Heart left ventricle (tissue), 16 donors: ENCODE measurements around the gene GABRR1. TPM values are rescaled to one million over a fixed set of nuclear protein-coding genes. Genes with fewer than 3 reads are reported as not detected.

Source experiments
- ATAC-seq, 4 donors: fragments of 200-7000 bp; cut with Tn5 transposase; one replicate each; pipeline ENCODE4 v1.9.1; 2020 to 2022; ENCODE audit warnings: moderate library complexity in 4 of 4, mild to moderate bottlenecking in 3 of 4, moderate number of reproducible peaks in 1 of 4
- DNase-seq, 5 donors: peaks; one replicate each; pipeline ENCODE4 v3.0.0-alpha.2; 2020
- H3K27ac ChIP-seq, 12 donors: fragments of 200-600 bp; sonication (generic) in 4 of 12; one replicate each; pipeline versions ENCODE4 v1.5.0 to v1.8.0; 2016 to 2022; ENCODE audit warnings: mild to moderate bottlenecking in 2 of 12
- H3K27me3 ChIP-seq, 9 donors: fragments of 200-600 bp; sonication (generic) in 2 of 9; one replicate each; pipeline versions ENCODE4 v1.5.1 to v1.8.0; 2016 to 2022; ENCODE audit warnings: mild to moderate bottlenecking in 3 of 9
- H3K36me3 ChIP-seq, 9 donors: fragments of 200-600 bp; sonication (generic) in 2 of 9; one replicate each; pipeline versions ENCODE4 v1.5.0 to v1.8.0; 2018 to 2022; ENCODE audit warnings: mild to moderate bottlenecking in 2 of 9
- H3K4me1 ChIP-seq, 12 donors: fragments of 200-600 bp; sonication (generic) in 4 of 12; one replicate each; pipeline versions ENCODE4 v1.5.0 to v1.8.0; 2016 to 2022; ENCODE audit warnings: mild to moderate bottlenecking in 3 of 12
- H3K4me3 ChIP-seq, 12 donors: fragments of 200-600 bp; sonication (generic) in 4 of 12; one replicate each; pipeline versions ENCODE4 v1.5.0 to v1.8.0; 2017 to 2022; ENCODE audit warnings: mild to moderate bottlenecking in 9 of 12, moderate library complexity in 4 of 12
- H3K9me3 ChIP-seq, 12 donors: fragments of 200-600 bp; sonication (generic) in 4 of 12; one replicate each; pipeline versions ENCODE4 v1.5.0 to v1.8.0; 2016 to 2022; ENCODE audit warnings: mild to moderate bottlenecking in 1 of 12
- POLR2A ChIP-seq, 2 donors: fragments of 450-650 bp; IDR thresholded peaks; one replicate each; pipeline ENCODE4 v1.6.1; 2017; ENCODE audit warnings: antibody characterized with exemption in 2 of 2, mild to moderate bottlenecking in 2 of 2, moderate library complexity in 2 of 2
- WGBS, 4 donors: extraction: QIAGEN DNeasy Blood & Tissue Kit in 2 of 4; methylation state at CpG; one replicate each; pipeline versions ENCODE4 v1.1.5 to v1.1.7; 2013 to 2018; 5-methylcytosine and 5-hydroxymethylcytosine counted together
- intact Hi-C, 10 donors: fragments of 100-400 bp; cut with DNase I; formaldehyde crosslinking; loops; one replicate each; pipeline versions ENCODE4 v1.11.1 to v1.14.2; 2022
- polyA plus RNA-seq, 2 donors: library from polyadenylated mRNA; stranded (reverse); fragments of 200-250 nt; gene quantifications; one replicate each; pipeline ENCODE4 v1.2.3, GENCODE V29; 2013
- total RNA-seq, 9 donors: library from RNA; depleted of rRNA in 2 of 9; stranded (reverse); fragments of >200 nt in 2 of 9; fragmentation: NEBNext Ultra II Directional in 3 of 9; extraction: Animal tissue kit (Norgen Biotek cat#: 25700) in 3 of 9; gene quantifications; one replicate each; pipeline versions ENCODE4 v1.1.0 to v1.2.4, GENCODE V29; 2016 to 2023
- TF ChIP-seq, protein P1 (sequence below), 12 donors: fragments of 200-600 bp; sonication (generic) in 4 of 12; IDR thresholded peaks; one replicate each; pipeline versions ENCODE4 v1.5.0 to v1.8.0; 2018 to 2022; ENCODE audit warnings: antibody characterized with exemption in 12 of 12, mild to moderate bottlenecking in 5 of 12
- donor health status: ischemic (EF 13 %, LVEDD 7.1; RV severe dilation, severe dysfunction).
- donor health status: healthy with polysubstance abuse.
- donor health status: DM: no; HTN: yes; CAD: no.
- donor health status: DM: no; HTN: no; CAD: no.
- donor health status: ischemic (EF 25% LVEDD 6.9; RV normal size, moderate dysfunction).
- donor health status: ischemic (EF 25% LVEDD 5.7; RV mildly dilated, moderate dysfunction).
- donor health status: healthy.
- donor health status: DM: yes; HTN: yes; CAD: no.
- donor health status: ischemic (EF 35%, LVEDD 5.7; RV mildly dilated, moderate dysfunction).
- donor health status: nonischemic (EF 11% LVEDD 7.7; RV severe dilation, severe dysfunction).
- donor health status: DM: yes; HTN: yes; CAD: no.
- donor health status: PGD.
- donor health status: ischemic (EF 29% LVEDD 5.4; RV normal size, mild dysfunction).
- donor health status: nonischemic (EF 23%, LVEDD 6.1; RV moderate dilation, normal function).

Gene GABRR1
- total and polyA plus RNA-seq, 11 donors = not detected

DNA sequence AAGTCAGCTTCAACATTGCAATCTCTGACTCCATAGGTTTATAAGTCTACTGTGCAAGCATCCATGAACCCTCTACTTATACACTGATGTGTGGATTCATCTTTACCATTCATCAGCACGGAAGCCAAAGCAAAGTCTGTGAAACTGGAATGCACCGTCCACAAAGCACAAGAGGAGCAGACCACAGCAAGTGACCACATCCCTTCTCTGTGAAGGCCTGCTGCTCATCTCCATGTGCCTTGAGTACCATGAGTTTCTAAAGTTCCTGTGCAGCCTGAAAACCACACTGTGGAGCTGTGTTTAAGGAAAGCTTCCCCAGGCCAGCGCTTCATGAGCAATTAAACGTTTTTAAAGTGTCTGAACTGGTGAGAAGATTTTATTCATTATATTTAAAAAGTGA, 20.0 kb downstream of the GABRR1 start:
- Histone ChIP-seq H3K27ac (no peak overlapping the region), H3K9me3 (peaks cover 0 to 25% (median 20%) of the 10 kb centered on the region in 12 donors), H3K27me3 (no peaks in the 10 kb centered on the region), H3K4me3 (no peak overlapping the region), H3K36me3 (no peaks in the 10 kb centered on the region), H3K4me1 (no peaks in the 10 kb centered on the region)
- no peak for ATAC-seq
- 67 to 82% (median 70%) methylated on average over 4 of the region's 4 CpGs for WGBS, 4 donors
- intact Hi-C loops = no loop called here
- DNase-seq = no peak
- no peak for TF ChIP-seq POLR2A (IDR thresholded peaks at IDR 0.05)
- TF ChIP-seq, protein P1, sequence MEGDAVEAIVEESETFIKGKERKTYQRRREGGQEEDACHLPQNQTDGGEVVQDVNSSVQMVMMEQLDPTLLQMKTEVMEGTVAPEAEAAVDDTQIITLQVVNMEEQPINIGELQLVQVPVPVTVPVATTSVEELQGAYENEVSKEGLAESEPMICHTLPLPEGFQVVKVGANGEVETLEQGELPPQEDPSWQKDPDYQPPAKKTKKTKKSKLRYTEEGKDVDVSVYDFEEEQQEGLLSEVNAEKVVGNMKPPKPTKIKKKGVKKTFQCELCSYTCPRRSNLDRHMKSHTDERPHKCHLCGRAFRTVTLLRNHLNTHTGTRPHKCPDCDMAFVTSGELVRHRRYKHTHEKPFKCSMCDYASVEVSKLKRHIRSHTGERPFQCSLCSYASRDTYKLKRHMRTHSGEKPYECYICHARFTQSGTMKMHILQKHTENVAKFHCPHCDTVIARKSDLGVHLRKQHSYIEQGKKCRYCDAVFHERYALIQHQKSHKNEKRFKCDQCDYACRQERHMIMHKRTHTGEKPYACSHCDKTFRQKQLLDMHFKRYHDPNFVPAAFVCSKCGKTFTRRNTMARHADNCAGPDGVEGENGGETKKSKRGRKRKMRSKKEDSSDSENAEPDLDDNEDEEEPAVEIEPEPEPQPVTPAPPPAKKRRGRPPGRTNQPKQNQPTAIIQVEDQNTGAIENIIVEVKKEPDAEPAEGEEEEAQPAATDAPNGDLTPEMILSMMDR (IDR thresholded peaks at IDR 0.05) = no peak

DNA sequence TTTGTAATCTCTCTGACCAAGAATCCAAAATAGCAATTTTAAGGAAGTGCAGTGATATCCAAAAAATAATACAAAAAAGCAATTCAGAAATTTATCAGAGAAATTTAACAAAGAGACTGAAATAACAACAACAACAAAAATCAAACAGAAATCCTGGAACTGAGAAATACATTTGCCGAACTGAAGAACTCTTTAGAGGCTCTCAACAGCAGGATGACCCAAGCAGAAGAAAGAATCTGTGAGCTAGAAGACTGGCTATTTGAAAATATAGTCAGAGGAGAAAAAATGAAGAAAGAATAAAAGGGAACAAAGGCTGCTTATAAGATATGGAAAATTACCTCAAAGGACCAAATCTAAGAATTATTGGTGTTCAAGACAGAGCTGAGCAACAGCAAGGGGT, 22.6 kb downstream of the GABRR1 start:
- Histone ChIP-seq H3K4me3 (no peak overlapping the region), H3K27me3 (no peaks in the 10 kb centered on the region), H3K4me1 (no peaks in the 10 kb centered on the region), H3K27ac (no peak overlapping the region), H3K36me3 (no peaks in the 10 kb centered on the region), H3K9me3 (peaks cover 0 to 25% (median 20%) of the 10 kb centered on the region in 12 donors)
- no peak for TF ChIP-seq POLR2A (IDR thresholded peaks at IDR 0.05)
- TF ChIP-seq, protein P1 (IDR thresholded peaks at IDR 0.05) = no peak
- ATAC-seq = no peak
- intact Hi-C loops = no loop called here
- WGBS, 4 donors = 92 to 93% (median 93%) methylated on average over 1 of the region's 1 CpG
- DNase-seq = no peak

DNA sequence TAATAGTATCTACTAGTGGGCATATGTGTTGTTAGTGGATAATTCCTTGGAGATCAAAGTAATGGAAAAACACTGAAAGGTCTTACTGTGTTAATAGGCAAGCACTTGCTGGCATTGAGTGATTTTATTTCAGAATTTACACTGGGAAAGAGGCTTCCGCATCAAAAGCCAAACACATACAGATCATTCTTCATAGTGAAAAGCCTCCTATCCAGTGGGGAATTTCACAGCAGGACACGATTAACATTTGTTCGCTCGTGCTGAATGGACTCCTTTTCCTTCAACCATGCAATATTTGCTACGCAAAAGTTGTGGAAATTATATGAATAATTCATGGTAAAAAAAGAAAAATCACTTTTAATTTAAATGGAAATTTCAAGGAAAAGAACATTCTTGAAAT, 26.4 kb downstream of the GABRR1 start:
- H3K36me3 ChIP-seq = no peaks in the 10 kb centered on the region
- no peak for DNase-seq
- 66 to 77% (median 70%) methylated on average over 5 of the region's 5 CpGs for WGBS, 4 donors
- intact Hi-C loops = no loop called here
- H3K4me1 ChIP-seq = no peaks in the 10 kb centered on the region
- no peak overlapping the region for H3K27ac ChIP-seq
- H3K27me3 ChIP-seq = no peaks in the 10 kb centered on the region
- no peak overlapping the region for H3K4me3 ChIP-seq
- H3K9me3 ChIP-seq = peaks cover 0 to 21% (median 17%) of the 10 kb centered on the region in 12 donors
- TF ChIP-seq, protein P1 (IDR thresholded peaks at IDR 0.05) = no peak
- ATAC-seq = no peak

DNA sequence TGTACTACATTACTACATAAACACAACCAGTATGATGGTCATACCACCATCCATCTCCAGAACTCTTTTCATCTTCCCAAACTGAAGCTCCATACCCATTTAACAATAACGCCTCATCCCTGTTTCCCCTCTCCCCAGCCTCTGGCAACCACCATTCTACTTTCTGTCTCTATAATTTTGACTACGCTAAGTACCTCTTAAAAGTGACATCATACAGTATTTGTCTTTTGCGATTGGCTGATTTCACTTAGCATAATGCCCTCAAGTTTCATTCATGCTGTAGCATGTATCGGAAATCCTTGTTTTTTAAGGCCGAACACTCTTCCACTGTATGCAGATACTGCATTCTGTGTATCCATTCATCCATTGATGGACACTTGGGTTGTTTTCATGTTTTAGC, 29.7 kb downstream of the GABRR1 start:
- TF ChIP-seq, protein P1 (IDR thresholded peaks at IDR 0.05) = no peak
- no peak for TF ChIP-seq POLR2A (IDR thresholded peaks at IDR 0.05)
- H3K4me1 ChIP-seq = no peaks in the 10 kb centered on the region
- ATAC-seq (no peak), DNase-seq (no peak)
- intact Hi-C loops = no loop called here
- H3K36me3 ChIP-seq = no peaks in the 10 kb centered on the region
- no peaks in the 10 kb centered on the region for H3K9me3 ChIP-seq
- H3K4me3 ChIP-seq = no peak overlapping the region
- no peaks in the 10 kb centered on the region for H3K27me3 ChIP-seq
- H3K27ac ChIP-seq = no peak overlapping the region
- WGBS, 4 donors = 93 to 98% (median 95%) methylated on average over 5 of the region's 5 CpGs
